ENCODE results near the gene NEB. TPM values are rescaled to one million over a fixed set of nuclear protein-coding genes. Genes with fewer than 3 reads are reported as not detected.

NEB gene
- polyA plus RNA-seq, 1 of the 3 experiments (the other 2 are of a cell fraction): 0.02 TPM

GRCh38 chr2:151640087-151640486 lies 94.2 kb downstream of the NEB start:
- CTCF ChIA-PET: no interaction called here

DNA sequence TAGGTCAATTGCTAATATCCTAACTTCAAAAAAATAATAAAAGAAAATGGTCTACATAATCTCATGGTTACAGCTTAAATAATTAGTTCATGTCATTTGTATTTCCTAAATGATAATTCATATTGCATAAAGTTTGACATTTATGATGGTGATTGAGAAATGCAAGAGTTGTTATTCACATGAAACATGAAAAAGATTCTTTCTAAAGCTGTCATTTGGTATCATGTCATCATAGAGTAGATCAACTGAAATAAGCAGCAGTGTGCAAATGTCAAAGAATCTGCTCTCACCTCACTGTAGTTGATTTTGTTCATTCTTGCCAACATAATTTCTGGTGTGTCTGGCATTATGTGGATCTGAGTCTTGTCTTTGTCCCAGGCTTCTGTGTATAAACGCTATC lies 95.3 kb downstream of the NEB start:
- WGBS (ENCODE audit: low lambda C conversion rate): 100% methylated on average over 1 of the region's 1 CpG
- H3K36me3 ChIP-seq (replicated peaks in 1 of 2; ENCODE audit: control insufficient read depth in 1 of 2, insufficient read depth in 2 of 2, low read length in 1 of 2): no peaks in the 10 kb centered on the region
- H3F3A ChIP-seq (replicated peaks; ENCODE audit: insufficient read depth): no peaks in the 10 kb centered on the region
- H3K9me3 ChIP-seq: no peaks in the 10 kb centered on the region
- ChIA-PET CTCF (interaction anchor here (1.2 kb wide), 1 partner anchor 11 kb away, joined by 3 read pairs; no protein-coding TSS in a partner anchor), POLR2A (no interaction called here)
- no peak overlapping the region for H2AFZ ChIP-seq (ENCODE audit: low read depth)
- H3K4me1 ChIP-seq (ENCODE audit: control insufficient read depth in 1 of 2, insufficient read depth in 2 of 2, low read depth in 1 of 2, low read length in 1 of 2): peaks cover 0 to 7% of the 10 kb centered on the region in 2 experiments; a peak in 1 of 4 replicates
- TF ChIP-seq TEAD4 (IDR thresholded peaks at IDR 0.05; ENCODE audit: borderline replicate concordance, insufficient read depth) (no peak), RFX5 (IDR thresholded peaks at IDR 0.05; ENCODE audit: low read length) (no peak), MXI1 (IDR thresholded peaks at IDR 0.05; ENCODE audit: low read depth, low read length) (no peak), SIN3A (IDR thresholded peaks at IDR 0.05; ENCODE audit: borderline replicate concordance, low read depth, low read length) (no peak), RXRA (IDR thresholded peaks at IDR 0.05; ENCODE audit: borderline replicate concordance, low read depth) (no peak), TAF1 (IDR thresholded peaks at IDR 0.05; ENCODE audit: borderline replicate concordance, low read depth, low read length) (no peak), TCF12 (IDR thresholded peaks at IDR 0.05) (no peak)
- TF ChIP-seq, protein P1, sequence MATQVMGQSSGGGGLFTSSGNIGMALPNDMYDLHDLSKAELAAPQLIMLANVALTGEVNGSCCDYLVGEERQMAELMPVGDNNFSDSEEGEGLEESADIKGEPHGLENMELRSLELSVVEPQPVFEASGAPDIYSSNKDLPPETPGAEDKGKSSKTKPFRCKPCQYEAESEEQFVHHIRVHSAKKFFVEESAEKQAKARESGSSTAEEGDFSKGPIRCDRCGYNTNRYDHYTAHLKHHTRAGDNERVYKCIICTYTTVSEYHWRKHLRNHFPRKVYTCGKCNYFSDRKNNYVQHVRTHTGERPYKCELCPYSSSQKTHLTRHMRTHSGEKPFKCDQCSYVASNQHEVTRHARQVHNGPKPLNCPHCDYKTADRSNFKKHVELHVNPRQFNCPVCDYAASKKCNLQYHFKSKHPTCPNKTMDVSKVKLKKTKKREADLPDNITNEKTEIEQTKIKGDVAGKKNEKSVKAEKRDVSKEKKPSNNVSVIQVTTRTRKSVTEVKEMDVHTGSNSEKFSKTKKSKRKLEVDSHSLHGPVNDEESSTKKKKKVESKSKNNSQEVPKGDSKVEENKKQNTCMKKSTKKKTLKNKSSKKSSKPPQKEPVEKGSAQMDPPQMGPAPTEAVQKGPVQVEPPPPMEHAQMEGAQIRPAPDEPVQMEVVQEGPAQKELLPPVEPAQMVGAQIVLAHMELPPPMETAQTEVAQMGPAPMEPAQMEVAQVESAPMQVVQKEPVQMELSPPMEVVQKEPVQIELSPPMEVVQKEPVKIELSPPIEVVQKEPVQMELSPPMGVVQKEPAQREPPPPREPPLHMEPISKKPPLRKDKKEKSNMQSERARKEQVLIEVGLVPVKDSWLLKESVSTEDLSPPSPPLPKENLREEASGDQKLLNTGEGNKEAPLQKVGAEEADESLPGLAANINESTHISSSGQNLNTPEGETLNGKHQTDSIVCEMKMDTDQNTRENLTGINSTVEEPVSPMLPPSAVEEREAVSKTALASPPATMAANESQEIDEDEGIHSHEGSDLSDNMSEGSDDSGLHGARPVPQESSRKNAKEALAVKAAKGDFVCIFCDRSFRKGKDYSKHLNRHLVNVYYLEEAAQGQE (IDR thresholded peaks at IDR 0.05; ENCODE audit: low read depth, low read length): no peak
- TF ChIP-seq, protein P2, sequence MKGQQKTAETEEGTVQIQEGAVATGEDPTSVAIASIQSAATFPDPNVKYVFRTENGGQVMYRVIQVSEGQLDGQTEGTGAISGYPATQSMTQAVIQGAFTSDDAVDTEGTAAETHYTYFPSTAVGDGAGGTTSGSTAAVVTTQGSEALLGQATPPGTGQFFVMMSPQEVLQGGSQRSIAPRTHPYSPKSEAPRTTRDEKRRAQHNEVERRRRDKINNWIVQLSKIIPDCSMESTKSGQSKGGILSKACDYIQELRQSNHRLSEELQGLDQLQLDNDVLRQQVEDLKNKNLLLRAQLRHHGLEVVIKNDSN (IDR thresholded peaks at IDR 0.05; ENCODE audit: borderline replicate concordance, low read depth): no peak
- no peaks in the 10 kb centered on the region for H4K20me1 ChIP-seq (ENCODE audit: insufficient read depth)
- no peaks in the 10 kb centered on the region for H3K27me3 ChIP-seq (ENCODE audit: insufficient read depth)
- no peaks in the 10 kb centered on the region for H3K79me2 ChIP-seq (ENCODE audit: insufficient read depth)
- H3K9me2 ChIP-seq: no peaks in the 10 kb centered on the region
- no peak overlapping the region for H3K4me2 ChIP-seq
- no peak overlapping the region for H3K4me3 ChIP-seq (ENCODE audit: low read depth in 2 of 2, low read length in 1 of 2)
- no peak for DNase-seq
- H3K9ac ChIP-seq: no peak overlapping the region
- no peak overlapping the region for H3K27ac ChIP-seq (ENCODE audit: low read depth in 2 of 2, low read length in 1 of 2)

More at GRCh38 chr2:151640087-151640486, 94.2 kb downstream of the NEB start:
- 79% methylated on average over 6 of the region's 9 CpGs for WGBS (ENCODE audit: low lambda C conversion rate)
- no peak overlapping the region for H3K4me2 ChIP-seq
- no peak overlapping the region for H3K27ac ChIP-seq (ENCODE audit: low read depth in 2 of 2, low read length in 1 of 2)
- H3K9me3 ChIP-seq: no peaks in the 10 kb centered on the region
- H3K4me3 ChIP-seq (ENCODE audit: low read depth in 2 of 2, low read length in 1 of 2): no peak overlapping the region
- no peaks in the 10 kb centered on the region for H3K9me2 ChIP-seq
- H3K79me2 ChIP-seq (ENCODE audit: insufficient read depth): no peaks in the 10 kb centered on the region
- H3K27me3 ChIP-seq (ENCODE audit: insufficient read depth): no peaks in the 10 kb centered on the region
- DNase-seq: no peak
- H3K4me1 ChIP-seq (ENCODE audit: control insufficient read depth in 1 of 2, insufficient read depth in 2 of 2, low read depth in 1 of 2, low read length in 1 of 2): peaks cover 0 to 7% of the 10 kb centered on the region in 2 experiments; a peak in 1 of 4 replicates
- TF ChIP-seq CTCF (IDR thresholded peaks at IDR 0.05) (no peak), TEAD4 (IDR thresholded peaks at IDR 0.05; ENCODE audit: borderline replicate concordance, insufficient read depth) (no peak)
- H4K20me1 ChIP-seq (ENCODE audit: insufficient read depth): no peaks in the 10 kb centered on the region
- H2AFZ ChIP-seq (ENCODE audit: low read depth): no peak overlapping the region
- no peaks in the 10 kb centered on the region for H3F3A ChIP-seq (replicated peaks; ENCODE audit: insufficient read depth)
- POLR2A ChIA-PET: no interaction called here
- H3K36me3 ChIP-seq (replicated peaks in 1 of 2; ENCODE audit: control insufficient read depth in 1 of 2, insufficient read depth in 2 of 2, low read length in 1 of 2): no peaks in the 10 kb centered on the region
- H3K9ac ChIP-seq: no peak overlapping the region

All from SK-N-SH (cell line).